Vagina (tissue), 2 donors: ENCODE measurements around the gene FCHO2. TPM values are rescaled to one million over a fixed set of nuclear protein-coding genes. Genes with fewer than 3 reads are reported as not detected.
"Not testable (repeated sequence)": the region's sequence is repeated elsewhere in the genome, so short reads cannot be mapped to it uniquely, and the experiment has no call there.

Source experiments
- DNase-seq, 2 donors: peaks; one replicate each; pipeline ENCODE4 v3.0.0-alpha.2; 2017; ENCODE audit errors: extremely low spot score in 2 of 2
- H3K27ac ChIP-seq: fragments of 200-600 bp; sonication (generic); one replicate; pipeline ENCODE4 v1.5.1; 2019
- H3K27me3 ChIP-seq: fragments of 200-600 bp; sonication (generic); one replicate; pipeline ENCODE4 v1.5.1; 2019
- H3K36me3 ChIP-seq, 2 donors: fragments of 200-600 bp; sonication (generic); one replicate each; pipeline ENCODE4 v1.5.1; 2017 to 2019
- H3K4me1 ChIP-seq: fragments of 200-600 bp; sonication (generic); one replicate; pipeline ENCODE4 v1.5.1; 2019
- H3K4me3 ChIP-seq, 2 donors: fragments of 200-600 bp; sonication (generic); 1 replicate in 1 of 2; 2 replicates in 1 of 2; pipeline ENCODE4 v1.5.1; 2016 to 2019
- H3K9me3 ChIP-seq: fragments of 200-600 bp; sonication (generic); one replicate; pipeline ENCODE4 v1.5.1; 2019
- POLR2A ChIP-seq, 2 donors: fragments of 450-650 bp; IDR thresholded peaks; one replicate each; pipeline ENCODE4 v1.6.1; 2017; ENCODE audit warnings: antibody characterized with exemption in 2 of 2, mild to moderate bottlenecking in 2 of 2, moderate library complexity in 2 of 2
- POLR2AphosphoS5 ChIP-seq, 2 donors: sonication (generic); formaldehyde crosslinking; IDR thresholded peaks; one replicate each; pipeline ENCODE4 v1.9.0; 2017; ENCODE audit warnings: antibody characterized with exemption in 2 of 2, mild to moderate bottlenecking in 2 of 2, low read depth in 1 of 2; ENCODE audit not compliant: insufficient read depth in 1 of 2
- intact Hi-C: fragments of 100-400 bp; cut with DNase I; formaldehyde crosslinking; loops from one replicate; pipeline ENCODE4 v1.15.1; 2023
- total RNA-seq: library from RNA; depleted of rRNA; stranded (reverse); fragments of >200 nt; gene quantifications from one replicate; pipeline ENCODE4 v1.2.3, GENCODE V29; 2016
- TF ChIP-seq, protein P1 (sequence below), 3 experiments: fragments of 450-650 bp in 2 of 3; fragments of 200-600 bp in 1 of 3; sonication (generic) in 1 of 3; IDR thresholded peaks; one replicate each; pipeline ENCODE4 v1.5.1; 2017 to 2019; ENCODE audit warnings: antibody characterized with exemption in 3 of 3, mild to moderate bottlenecking in 2 of 3, moderate library complexity in 2 of 3

FCHO2 gene
- total RNA-seq, 1 donor from 2014 or later, result 32.9 TPM

DNA sequence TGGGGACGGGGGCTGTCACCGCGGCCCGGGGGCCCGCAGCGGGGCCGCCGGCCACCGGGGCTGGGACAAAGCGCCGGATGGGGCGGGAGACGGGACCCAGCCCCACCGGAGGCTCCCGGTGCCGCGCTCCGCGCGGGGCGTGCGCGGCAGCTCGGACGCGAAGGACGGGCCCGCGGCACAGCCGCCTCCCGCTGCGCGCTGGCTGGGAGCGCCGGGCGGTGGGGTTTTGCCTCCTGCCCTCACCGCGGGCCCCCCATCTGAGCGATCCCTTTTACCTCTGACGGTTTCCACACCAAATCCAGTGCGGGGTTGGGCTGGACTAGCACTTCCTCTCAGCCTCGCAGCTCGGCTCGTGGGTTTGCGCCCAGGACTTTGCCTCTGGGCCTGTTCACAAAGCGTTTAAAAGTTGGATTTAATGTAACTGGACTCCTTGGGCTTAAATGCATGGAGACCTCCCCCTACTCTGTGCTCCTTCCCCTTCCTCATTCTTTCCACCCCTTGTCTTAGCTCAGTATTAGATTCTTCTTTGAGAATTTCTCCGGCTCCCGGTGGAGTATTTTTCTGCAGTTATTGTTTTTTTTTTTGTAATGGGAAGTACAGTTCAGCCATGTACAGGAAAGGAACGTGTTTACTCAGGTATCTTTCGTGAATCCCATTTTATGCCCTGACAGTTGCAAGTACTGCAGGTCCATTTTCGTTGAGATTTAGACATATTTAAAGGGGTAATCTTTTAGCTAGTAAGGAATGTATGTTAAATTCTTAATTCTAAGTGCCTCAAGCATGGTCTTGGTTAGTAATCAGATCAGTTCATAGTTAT is 691 bp downstream of the FCHO2 start:
- no peaks in the 10 kb centered on the region for H3K36me3 ChIP-seq
- DNase-seq, result no peak
- H3K4me3 ChIP-seq, result peak overlapping the region; percentile 69 to 89
- peaks cover 31% of the 10 kb centered on the region for H3K4me1 ChIP-seq
- peak overlapping the region; percentile 96 for H3K27ac ChIP-seq
- intact Hi-C loops, result no loop called here
- H3K27me3 ChIP-seq, result no peaks in the 10 kb centered on the region
- TF ChIP-seq POLR2A (IDR thresholded peaks at IDR 0.05) (no peak), POLR2AphosphoS5 (IDR thresholded peaks at IDR 0.05; ENCODE audit: insufficient read depth in 1 of 2, low read depth in 1 of 2) (no peak)
- TF ChIP-seq, protein P1, sequence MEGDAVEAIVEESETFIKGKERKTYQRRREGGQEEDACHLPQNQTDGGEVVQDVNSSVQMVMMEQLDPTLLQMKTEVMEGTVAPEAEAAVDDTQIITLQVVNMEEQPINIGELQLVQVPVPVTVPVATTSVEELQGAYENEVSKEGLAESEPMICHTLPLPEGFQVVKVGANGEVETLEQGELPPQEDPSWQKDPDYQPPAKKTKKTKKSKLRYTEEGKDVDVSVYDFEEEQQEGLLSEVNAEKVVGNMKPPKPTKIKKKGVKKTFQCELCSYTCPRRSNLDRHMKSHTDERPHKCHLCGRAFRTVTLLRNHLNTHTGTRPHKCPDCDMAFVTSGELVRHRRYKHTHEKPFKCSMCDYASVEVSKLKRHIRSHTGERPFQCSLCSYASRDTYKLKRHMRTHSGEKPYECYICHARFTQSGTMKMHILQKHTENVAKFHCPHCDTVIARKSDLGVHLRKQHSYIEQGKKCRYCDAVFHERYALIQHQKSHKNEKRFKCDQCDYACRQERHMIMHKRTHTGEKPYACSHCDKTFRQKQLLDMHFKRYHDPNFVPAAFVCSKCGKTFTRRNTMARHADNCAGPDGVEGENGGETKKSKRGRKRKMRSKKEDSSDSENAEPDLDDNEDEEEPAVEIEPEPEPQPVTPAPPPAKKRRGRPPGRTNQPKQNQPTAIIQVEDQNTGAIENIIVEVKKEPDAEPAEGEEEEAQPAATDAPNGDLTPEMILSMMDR (IDR thresholded peaks at IDR 0.05), result no peak
- no peaks in the 10 kb centered on the region for H3K9me3 ChIP-seq

DNA sequence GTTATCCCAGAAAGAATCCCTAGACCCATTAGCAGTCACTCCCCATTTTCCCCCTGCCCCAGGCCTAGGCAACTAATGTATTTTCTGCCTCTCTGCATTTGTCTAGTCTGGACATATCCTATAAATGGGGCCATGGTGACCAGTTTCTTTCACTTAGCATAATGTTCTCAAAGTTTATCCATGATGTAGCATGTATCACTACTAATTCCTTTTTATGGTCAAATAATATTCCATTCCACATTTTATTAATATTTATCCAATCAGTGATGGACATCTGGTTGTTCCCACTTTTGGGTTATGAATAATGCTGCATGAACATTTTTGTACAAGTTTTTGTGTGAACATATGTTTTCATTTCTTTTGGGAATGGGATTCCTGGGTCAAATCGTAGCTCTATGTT is 1.5 kb downstream of the FCHO2 start:
- TF ChIP-seq POLR2AphosphoS5 (IDR thresholded peaks at IDR 0.05; ENCODE audit: insufficient read depth in 1 of 2, low read depth in 1 of 2) (no peak), POLR2A (IDR thresholded peaks at IDR 0.05) (no peak)
- TF ChIP-seq, protein P1 (IDR thresholded peaks at IDR 0.05), result no peak
- H3K4me1 ChIP-seq, result peaks cover 31% of the 10 kb centered on the region
- no peaks in the 10 kb centered on the region for H3K27me3 ChIP-seq
- H3K4me3 ChIP-seq, result peak overlapping the region; percentile 69 to 89
- H3K9me3 ChIP-seq, result no peaks in the 10 kb centered on the region
- intact Hi-C loops, result no loop called here
- H3K27ac ChIP-seq, result peak overlapping the region; percentile 96
- DNase-seq, result no peak
- no peaks in the 10 kb centered on the region for H3K36me3 ChIP-seq

DNA sequence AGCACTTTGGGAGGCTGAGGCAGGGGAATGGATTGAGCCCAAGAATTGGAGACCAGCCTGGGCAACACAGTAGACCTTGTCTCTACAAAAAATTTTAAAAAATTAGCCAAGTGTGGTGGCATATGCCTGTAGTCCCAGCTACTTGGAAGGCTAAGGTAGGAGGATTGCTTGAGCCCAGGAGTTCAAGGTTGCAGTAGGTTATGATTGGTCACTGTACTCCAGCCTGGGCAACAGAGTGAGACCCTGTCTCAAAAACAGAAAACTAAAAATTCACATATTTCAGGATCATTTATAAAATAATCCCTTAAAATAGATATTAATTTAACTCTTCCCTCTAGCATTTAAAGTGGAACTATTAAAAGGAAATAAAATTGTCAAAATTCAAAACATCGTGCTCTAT is 3.4 kb downstream of the FCHO2 start:
- Histone ChIP-seq H3K27me3 (no peaks in the 10 kb centered on the region), H3K4me1 (peaks cover 31% of the 10 kb centered on the region), H3K36me3 (no peaks in the 10 kb centered on the region), H3K9me3 (no peaks in the 10 kb centered on the region), H3K4me3 (no peak overlapping the region), H3K27ac (no peak overlapping the region)
- intact Hi-C loops, result no loop called here
- DNase-seq, result no peak
- TF ChIP-seq POLR2A (IDR thresholded peaks at IDR 0.05) (no peak), POLR2AphosphoS5 (IDR thresholded peaks at IDR 0.05; ENCODE audit: insufficient read depth in 1 of 2, low read depth in 1 of 2) (no peak)
- TF ChIP-seq, protein P1 (IDR thresholded peaks at IDR 0.05), result no peak

DNA sequence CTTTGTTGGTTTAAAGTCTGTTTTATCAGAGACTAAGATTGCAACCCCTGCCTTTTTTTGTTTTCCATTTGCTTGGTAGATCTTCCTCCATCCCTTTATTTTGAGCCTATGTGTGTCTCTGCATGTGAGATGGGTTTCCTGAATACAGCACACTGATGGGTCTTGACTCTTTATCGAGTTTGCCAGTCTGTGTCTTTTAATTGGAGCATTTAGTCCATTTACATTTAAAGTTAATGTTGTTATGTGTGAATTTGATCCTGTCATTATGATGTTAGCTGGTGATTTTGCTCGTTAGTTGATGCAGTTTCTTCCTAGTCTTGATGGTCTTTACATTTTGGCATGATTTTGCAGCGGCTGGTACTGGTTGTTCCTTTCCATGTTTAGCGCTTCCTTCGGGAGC is 18.6 kb downstream of the FCHO2 start:
- H3K36me3 ChIP-seq, H3K4me3 ChIP-seq, H3K4me1 ChIP-seq, H3K27ac ChIP-seq, H3K9me3 ChIP-seq, intact Hi-C loops, DNase-seq, H3K27me3 ChIP-seq: not testable (repeated sequence)

DNA sequence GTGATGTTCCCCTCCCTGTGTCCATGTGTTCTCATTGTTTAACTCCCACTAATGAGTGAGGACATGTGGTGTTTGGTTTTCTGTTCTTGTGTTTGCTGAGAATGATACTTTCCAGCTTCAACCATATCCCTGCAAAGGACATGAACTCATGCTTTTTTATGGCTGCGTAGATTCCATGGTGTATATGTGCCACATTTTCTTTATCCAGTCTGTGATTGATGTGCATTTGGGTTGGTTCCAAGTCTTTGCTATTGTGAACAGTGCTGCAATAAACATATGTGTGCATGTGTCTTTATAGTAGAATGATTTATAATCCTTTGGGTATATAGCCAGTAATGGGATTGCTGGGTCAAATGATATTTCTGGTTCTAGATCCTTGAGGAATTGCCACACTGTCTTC is 21.0 kb downstream of the FCHO2 start:
- H3K27ac ChIP-seq, H3K9me3 ChIP-seq, H3K4me3 ChIP-seq, H3K36me3 ChIP-seq, DNase-seq, H3K27me3 ChIP-seq, H3K4me1 ChIP-seq, intact Hi-C loops: not testable (repeated sequence)

DNA sequence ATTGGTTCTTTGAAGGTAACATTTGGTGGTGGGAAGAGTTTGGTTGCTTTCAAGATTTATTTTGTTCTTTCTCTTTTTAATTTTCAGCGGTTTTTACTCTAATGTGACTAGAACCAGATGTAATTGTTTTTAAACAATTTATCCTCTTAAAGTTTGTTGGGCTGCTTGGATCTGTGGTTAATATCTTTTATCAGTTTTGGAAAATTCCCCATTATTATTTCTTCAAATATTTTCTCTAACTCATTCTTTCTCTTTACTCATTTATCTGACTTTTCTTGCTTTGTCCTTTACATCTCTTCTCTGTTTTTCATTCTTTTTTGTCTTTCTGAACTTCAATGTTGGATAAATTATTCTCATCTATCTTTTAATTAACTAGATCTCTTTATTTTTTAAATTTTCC is 29.9 kb downstream of the FCHO2 start:
- DNase-seq, result no peak
- H3K4me3 ChIP-seq, result no peak overlapping the region
- intact Hi-C loops, result no loop called here
- TF ChIP-seq POLR2AphosphoS5 (IDR thresholded peaks at IDR 0.05; ENCODE audit: insufficient read depth in 1 of 2, low read depth in 1 of 2) (no peak), POLR2A (IDR thresholded peaks at IDR 0.05) (no peak)
- TF ChIP-seq, protein P1 (IDR thresholded peaks at IDR 0.05), result no peak
- no peaks in the 10 kb centered on the region for H3K27me3 ChIP-seq
- no peaks in the 10 kb centered on the region for H3K9me3 ChIP-seq
- no peaks in the 10 kb centered on the region for H3K4me1 ChIP-seq
- H3K36me3 ChIP-seq, result peaks cover 0 to 8% of the 10 kb centered on the region in 2 donors
- no peak overlapping the region for H3K27ac ChIP-seq
